Adipose tissue (tissue), 3 donors: ENCODE data around the gene SFXN3. TPM values are rescaled to one million over a fixed set of nuclear protein-coding genes. Genes with fewer than 3 reads are reported as not detected.

Source experiments
- H3K27ac ChIP-seq: one replicate; pipeline ENCODE4 v1.5.1; 2013; ENCODE audit warnings: low read depth, low read length
- WGBS, 3 donors: extraction: QIAGEN DNeasy Blood & Tissue Kit; methylation state at CpG; one replicate each; pipeline ENCODE4 v1.1.7; 2013; 5-methylcytosine and 5-hydroxymethylcytosine counted together
- polyA plus RNA-seq, 3 donors: library from polyadenylated mRNA; stranded (reverse); fragments of 200-250 nt; gene quantifications; one replicate each; pipeline ENCODE4 v1.2.3, GENCODE V29; 2013
- donor health status: healthy with polysubstance abuse.
- donor health status: Bipolar disorder and iron deficiency.
- donor health status: healthy.

The SFXN3 gene
- polyA plus RNA-seq, 3 donors = 17.0 to 47.8 (median 27.0) TPM

DNA sequence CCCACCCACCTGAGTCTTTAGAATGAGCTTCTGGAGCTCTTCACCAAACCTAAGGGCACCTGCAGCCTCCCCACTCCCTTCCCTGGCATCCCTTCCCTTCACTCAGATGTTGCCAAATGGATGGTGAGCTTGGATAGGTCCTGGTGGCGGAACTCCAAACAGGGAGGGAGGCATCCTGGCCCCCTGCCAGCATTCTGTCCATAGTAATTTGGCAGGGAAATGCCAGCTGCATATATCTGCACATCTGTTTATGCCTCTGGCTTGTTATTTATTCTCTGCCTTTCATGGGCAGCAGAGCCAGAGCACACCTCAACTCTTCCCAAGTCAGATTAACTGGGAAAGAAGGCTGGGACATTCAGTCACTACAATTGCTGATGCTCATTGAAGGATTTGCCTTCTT, 48.8 kb downstream of the SFXN3 start:
- 60 to 81% (median 77%) methylated on average over 1 of the region's 1 CpG for WGBS, 3 donors
- no peak overlapping the region for H3K27ac ChIP-seq

DNA sequence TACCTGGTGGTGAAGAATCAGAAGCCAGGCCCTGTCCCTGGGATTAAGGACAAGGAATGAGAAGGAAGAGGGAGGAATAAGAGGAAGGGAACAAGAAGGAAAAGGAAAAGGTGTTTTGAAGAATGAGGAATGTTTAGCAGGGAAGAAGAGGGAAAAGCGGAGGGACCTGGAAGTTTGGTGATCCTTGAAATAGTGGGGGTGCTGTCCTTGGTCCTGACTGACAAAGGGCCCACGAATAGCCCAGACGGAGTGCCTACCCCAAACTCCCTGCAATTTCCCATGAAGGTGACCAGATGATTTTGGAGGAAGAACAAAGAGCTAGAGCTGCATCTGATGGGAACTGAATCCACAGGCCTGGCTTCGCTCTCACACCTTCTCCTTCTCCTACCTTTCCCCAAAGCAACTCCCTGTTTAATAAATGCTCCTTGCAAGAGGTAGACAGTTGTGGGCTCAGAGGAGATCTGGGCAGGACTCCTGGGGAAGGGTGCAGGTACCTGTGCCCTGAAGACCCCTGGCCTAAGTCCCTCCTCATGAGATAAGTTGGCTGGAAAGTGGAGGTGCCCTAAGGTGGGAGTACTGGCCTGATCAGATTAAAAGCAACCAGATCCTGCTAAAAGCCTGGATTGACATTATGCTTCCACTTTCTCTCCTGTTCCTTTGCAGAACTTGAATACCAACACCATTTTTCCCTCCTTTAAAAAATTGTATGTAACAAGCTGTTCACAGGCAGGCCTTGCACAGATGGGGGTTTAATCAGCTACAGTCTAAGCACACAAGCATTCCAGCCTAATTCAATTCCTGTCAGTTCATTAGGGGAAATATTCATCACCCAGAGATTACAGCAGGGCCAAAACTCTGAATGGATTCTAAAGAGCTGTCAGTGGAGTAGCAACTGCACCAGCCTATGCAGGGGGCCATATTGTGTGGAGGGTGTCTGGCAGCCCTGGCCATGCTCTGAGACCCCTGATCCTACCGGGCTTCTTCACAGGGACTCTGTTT, 50.2 kb downstream of the SFXN3 start:
- 29 to 42% (median 39%) methylated on average over 5 of the region's 5 CpGs for WGBS, 3 donors
- H3K27ac ChIP-seq = no peak overlapping the region

DNA sequence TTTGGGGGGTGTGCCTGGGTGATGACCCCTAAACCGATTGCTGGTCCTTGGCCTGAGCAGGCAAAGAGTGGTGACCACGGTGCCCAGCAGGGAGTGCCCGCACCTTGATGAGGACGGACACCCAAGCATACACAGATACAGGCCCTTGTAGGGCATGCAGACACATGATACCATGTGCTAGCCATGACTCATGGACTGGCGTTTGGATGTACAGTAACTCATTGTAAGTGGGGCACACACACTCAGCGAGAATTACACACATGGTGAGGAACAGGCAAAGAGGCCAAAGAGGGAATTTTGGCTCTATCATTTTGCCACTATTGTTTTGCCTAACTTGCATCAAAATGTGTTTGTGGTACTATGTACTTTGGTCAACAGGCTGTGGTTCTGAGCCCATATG, 54.8 kb downstream of the SFXN3 start:
- 57 to 85% (median 80%) methylated on average over 6 of the region's 6 CpGs for WGBS, 3 donors
- H3K27ac ChIP-seq = no peak overlapping the region

DNA sequence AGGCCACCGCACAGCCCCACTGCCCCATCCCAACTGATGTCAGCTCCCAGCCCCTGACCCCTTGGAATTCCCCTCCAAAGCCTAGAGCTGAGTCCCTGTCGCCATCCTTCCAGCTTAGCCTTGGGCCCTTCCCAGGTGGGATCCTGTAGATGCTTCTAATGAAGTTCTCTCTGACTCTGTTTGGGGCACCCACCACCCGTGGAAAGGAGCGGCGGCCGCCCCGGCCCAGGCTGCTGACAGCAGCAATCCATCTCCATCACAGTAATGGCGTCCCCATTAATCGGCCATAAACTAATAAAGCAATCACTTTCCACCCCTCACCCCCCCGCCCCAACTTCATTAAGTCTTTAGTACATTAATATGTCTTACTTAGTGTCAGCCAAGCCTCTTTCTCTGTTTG, 56.3 kb downstream of the SFXN3 start:
- H3K27ac ChIP-seq = no peak overlapping the region
- 42 to 53% (median 50%) methylated on average over 10 of the region's 10 CpGs for WGBS, 3 donors

DNA sequence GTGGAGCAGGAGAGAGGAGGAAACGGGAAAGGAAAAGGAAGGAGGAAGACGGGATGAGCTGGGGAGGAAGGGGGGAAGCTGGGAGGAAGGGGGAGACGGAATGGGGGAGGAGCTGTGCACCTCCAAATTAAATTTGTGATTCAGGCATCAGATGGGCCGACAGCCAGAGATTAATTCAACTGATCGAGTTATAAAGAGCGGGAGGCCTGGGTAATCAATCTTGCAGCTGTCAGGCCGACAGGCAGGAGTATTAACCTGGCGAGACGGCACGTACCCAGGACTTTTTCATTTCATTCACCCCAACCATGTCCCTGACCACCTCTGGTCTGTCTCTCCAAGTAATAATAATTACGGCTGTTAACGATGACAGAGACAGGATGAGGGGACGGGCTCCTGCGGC, 56.9 kb downstream of the SFXN3 start:
- H3K27ac ChIP-seq = no peak overlapping the region
- WGBS, 3 donors = 16 to 18% (median 17%) methylated on average over 14 of the region's 14 CpGs

DNA sequence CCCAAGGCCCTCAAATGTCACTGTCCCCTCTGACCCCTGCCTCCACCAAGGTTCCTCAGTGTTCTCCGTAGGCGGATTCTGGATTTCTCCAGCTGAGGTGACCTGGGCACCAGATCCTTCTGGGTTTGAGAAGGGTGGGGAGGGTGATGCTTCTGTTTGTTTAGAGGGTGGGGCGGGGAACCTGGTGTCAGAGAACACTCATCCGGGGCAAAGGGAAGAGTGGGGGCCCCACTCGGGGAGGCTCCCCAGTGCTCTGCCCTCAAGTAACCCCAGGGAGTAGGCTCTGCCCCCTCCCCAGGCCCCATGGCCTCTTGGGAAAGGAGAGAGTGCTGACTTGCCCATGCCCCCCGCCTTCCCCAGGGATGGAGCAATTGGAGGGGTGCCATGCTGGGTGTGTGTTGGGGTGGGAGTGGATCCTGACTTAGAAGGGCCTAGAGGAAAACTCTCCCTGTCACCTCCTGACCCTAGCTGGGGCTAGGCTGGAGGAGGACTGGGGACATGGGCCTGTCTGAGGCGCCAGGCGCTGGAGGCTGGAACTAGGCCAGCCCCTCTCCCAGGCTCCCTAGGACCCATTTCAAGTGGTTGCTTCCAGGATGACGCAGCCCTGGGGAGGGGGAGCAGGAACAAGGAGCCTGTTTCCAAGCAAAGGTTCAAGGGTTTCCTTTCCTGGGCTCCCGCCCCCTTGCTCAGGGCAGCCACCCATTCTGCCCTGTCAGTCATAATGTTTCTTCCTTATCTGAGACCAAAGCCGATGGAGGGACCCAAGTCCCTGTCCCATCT, 58.7 kb downstream of the SFXN3 start:
- no peak overlapping the region for H3K27ac ChIP-seq
- WGBS, 3 donors = 63 to 73% (median 72%) methylated on average over 11 of the region's 11 CpGs

DNA sequence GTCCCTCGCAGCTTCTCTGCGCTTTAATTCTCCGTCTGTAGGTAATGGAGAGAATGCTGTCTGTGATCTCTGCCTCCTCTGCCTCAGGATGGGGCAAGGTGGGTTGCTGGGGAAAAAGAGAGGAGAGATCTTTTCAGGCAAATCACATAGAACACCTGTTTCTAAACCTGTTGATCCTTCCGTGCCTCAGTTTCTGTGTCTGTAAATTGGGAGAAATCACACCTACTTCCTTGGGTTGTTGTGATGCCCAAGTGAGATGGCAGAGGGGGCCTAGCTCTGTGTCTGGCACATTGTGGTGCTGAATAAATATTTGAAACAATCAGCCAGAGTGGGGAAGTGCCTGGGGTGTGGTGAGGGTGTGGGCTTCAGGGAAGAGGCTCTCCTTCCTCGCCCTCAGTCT, 59.6 kb downstream of the SFXN3 start:
- no peak overlapping the region for H3K27ac ChIP-seq
- 85 to 94% (median 90%) methylated on average over 5 of the region's 5 CpGs for WGBS, 3 donors

Other genes starting within 250 kb of the SFXN3 start
- 1 to 10 TPM; 4.8 to 8.7 (median 6.1) TPM for gene SLF2, start 118.3 kb upstream of the SFXN3 start, polyA plus RNA-seq
- 10 to 100 TPM in 1 of 3 donors, 1 to 10 TPM in 2; 1.6 to 10.0 (median 2.3) TPM for gene SEMA4G, start 61.7 kb upstream of the SFXN3 start, polyA plus RNA-seq
- gene MRPL43, start 43.7 kb upstream of the SFXN3 start, polyA plus RNA-seq = 100 to 1,000 TPM in 1 of 3 donors, 10 to 100 TPM in 2; 76.5 to 109 (median 96.3) TPM
- gene TWNK, start 43.7 kb upstream of the SFXN3 start, polyA plus RNA-seq = 1 to 10 TPM; 3.7 to 9.0 (median 4.9) TPM
- gene LZTS2, start 31.4 kb upstream of the SFXN3 start, polyA plus RNA-seq = 100 to 1,000 TPM in 1 of 3 donors, 10 to 100 TPM in 2; 22.4 to 105 (median 91.5) TPM
- 1 to 10 TPM in 2 of 3 donors, under 1 TPM in 1; 0.25 to 3.3 (median 2.3) TPM for gene PDZD7, start 105 bp upstream of the SFXN3 start, polyA plus RNA-seq
- gene KAZALD1, start 30.8 kb downstream of the SFXN3 start, polyA plus RNA-seq = 1 to 10 TPM; 1.2 to 9.2 (median 3.1) TPM
- under 1 TPM in 2 of 3 donors, not detected in 1; 0.02 to 0.09 TPM for gene TLX1, start 100.1 kb downstream of the SFXN3 start, polyA plus RNA-seq
- not detected for gene LBX1, start 198.2 kb downstream of the SFXN3 start, polyA plus RNA-seq